ENCODE measurements around the gene FBXL5.

GRCh38 chr4:15682242-15683142 is 27.3 kb upstream of the FBXL5 start:
- TF ChIP-seq POLR2AphosphoS5 (IDR thresholded peaks at IDR 0.05) = no peak
- no peak for TF ChIP-seq POLR2A (IDR thresholded peaks at IDR 0.05)
